A549 (cell line): ENCODE results near the gene CD5L. TPM values are rescaled to one million over a fixed set of nuclear protein-coding genes. Genes with fewer than 3 reads are reported as not detected.

Experiments
- ATAC-seq, 2 experiments: fragments of 200-7000 bp in 1 of 2; fragments of >200 bp in 1 of 2; cut with Nextera tagmentation in 1 of 2; cut with Tn5 transposase in 1 of 2; 3 replicates each; pipeline versions ENCODE4 v1.8.0 to v1.9.1; 2018 to 2020; ENCODE audit warnings: mild to moderate bottlenecking in 1 of 2, moderate library complexity in 1 of 2
- CTCF ChIA-PET: fragments of 300-600 bp; sonication (Branson Sonifier 250); formaldehyde crosslinking; extraction: SDS; loops from one replicate; lab custom pipeline; 2021; ENCODE audit warnings: antibody characterized with exemption, inconsistent platforms; lab: Yijun Ruan, JAX
- POLR2A ChIA-PET: fragments of 350-600 bp; formaldehyde crosslinking; extraction: SDS; loops from one replicate; lab custom pipeline; 2021; ENCODE audit warnings: antibody characterized with exemption, inconsistent platforms; lab: Yijun Ruan, JAX
- DNase-seq, 2 experiments: peaks; one replicate each; pipeline versions ENCODE4 v3.0.0 to v3.0.0-alpha.2; 2011 to 2016; ENCODE audit warnings: low read depth in 1 of 2, low spot score in 1 of 2
- FAIRE-seq: peaks from 2 replicates; lab custom pipeline; 2011; peaks lifted over from hg19 to GRCh38; lab: Jason Lieb, UNC
- H3K27ac ChIP-seq, 2 experiments: fragments of >200 bp; sonication (Bioruptor Twin); formaldehyde crosslinking; 3 replicates each; pipeline ENCODE4 v1.5.1; 2016 to 2017
- H3K4me1 ChIP-seq: fragments of >200 bp; sonication (Bioruptor Twin); formaldehyde crosslinking; 3 replicates; pipeline ENCODE4 v1.6.1; 2016
- H3K4me2 ChIP-seq: fragments of >200 bp; sonication (Bioruptor Twin); formaldehyde crosslinking; 3 replicates; pipeline ENCODE4 v1.6.1; 2016
- H3K4me3 ChIP-seq: fragments of >200 bp; sonication (Bioruptor Twin); formaldehyde crosslinking; 3 replicates; pipeline ENCODE4 v1.5.1; 2016
- H3K9me3 ChIP-seq: fragments of >200 bp; sonication (Bioruptor Twin); formaldehyde crosslinking; 3 replicates; pipeline ENCODE4 v1.6.1; 2016
- BHLHE40 ChIP-seq: IDR thresholded peaks from 2 replicates; pipeline ENCODE4 v1.6.1; 2012; ENCODE audit warnings: low read depth, low read length, inconsistent platforms
- ESRRA ChIP-seq: fragments of 150-350 bp; IDR thresholded peaks from 2 replicates; pipeline ENCODE4 v1.6.1; 2014; ENCODE audit warnings: mild to moderate bottlenecking, low read length, borderline replicate concordance
- FOSB ChIP-seq: fragments of 250-450 bp; sonication (Bioruptor Pico); IDR thresholded peaks from 2 replicates; pipeline ENCODE4 v1.5.0; 2020; ENCODE audit warnings: mild to moderate bottlenecking, moderate library complexity
- HOXA7 ChIP-seq: fragments of 250-450 bp; sonication (Bioruptor Pico); IDR thresholded peaks from 2 replicates; pipeline ENCODE4 v1.5.0; 2020; ENCODE audit warnings: mild to moderate bottlenecking, moderate library complexity
- HOXB5 ChIP-seq: fragments of 250-450 bp; sonication (Bioruptor Pico); IDR thresholded peaks from 2 replicates; pipeline ENCODE4 v1.5.0; 2020; ENCODE audit warnings: mild to moderate bottlenecking, moderate library complexity
- JUN ChIP-seq, 2 experiments: fragments of >200 bp; sonication (Bioruptor Twin); formaldehyde crosslinking; IDR thresholded peaks; 2 replicates in 1 of 2; 3 replicates in 1 of 2; pipeline ENCODE4 v1.6.1; 2016 to 2017
- KDM5A ChIP-seq: fragments of 200-600 bp; sonication (generic); IDR thresholded peaks from 2 replicates; pipeline ENCODE4 v1.6.1; 2016; ENCODE audit warnings: antibody characterized with exemption, mild to moderate bottlenecking
- MAFK ChIP-seq: fragments of 450-650 bp; IDR thresholded peaks from 2 replicates; pipeline ENCODE4 v1.6.1; 2014; ENCODE audit not compliant: partially characterized antibody
- MYC ChIP-seq: IDR thresholded peaks from 2 replicates; pipeline ENCODE4 v1.6.1; 2012; ENCODE audit warnings: mild to moderate bottlenecking, inconsistent platforms, low read length, improper control_type of control experiment, borderline replicate concordance
- NPAS2 ChIP-seq: fragments of 250-450 bp; sonication (Bioruptor Pico); IDR thresholded peaks from 2 replicates; pipeline ENCODE4 v1.8.0; 2022; ENCODE audit warnings: mild to moderate bottlenecking, moderate library complexity, borderline replicate concordance
- RNF2 ChIP-seq: fragments of 200-600 bp; sonication (generic); IDR thresholded peaks from 2 replicates; pipeline ENCODE4 v1.6.1; 2016; ENCODE audit warnings: low read depth, mild to moderate bottlenecking, antibody characterized with exemption, moderate library complexity, borderline replicate concordance
- SREBF2 ChIP-seq: fragments of 450-650 bp; IDR thresholded peaks from 2 replicates; pipeline ENCODE4 v1.6.1; 2014; ENCODE audit warnings: mild to moderate bottlenecking, moderate library complexity
- ZC3H11A ChIP-seq: fragments of 450-650 bp; IDR thresholded peaks from 2 replicates; pipeline ENCODE4 v1.6.1; 2014; ENCODE audit warnings: antibody characterized with exemption, mild to moderate bottlenecking
- ZFP36 ChIP-seq: fragments of 450-650 bp; IDR thresholded peaks from 2 replicates; pipeline ENCODE4 v1.6.1; 2014; ENCODE audit warnings: borderline replicate concordance; ENCODE audit not compliant: partially characterized antibody
- WGBS: methylation state at CpG from one replicate; pipeline ENCODE4 v1.1.6; 2017; ENCODE audit errors: missing lambda C conversion rate; 5-methylcytosine and 5-hydroxymethylcytosine counted together
- polyA plus RNA-seq, 4 experiments: library from polyadenylated mRNA; depleted of rRNA in 3 of 4; stranded (reverse); fragments of >200 nt; fragmentation: RNase III in 1 of 4; extraction: RNeasy Plus Mini Kit Qiagen cat#74134 plus additional on column Dnase treatment in 1 of 4; gene quantifications; 2 replicates in 3 of 4; 3 replicates in 1 of 4; pipeline ENCODE4 v1.2.3, GENCODE V29; 2011 to 2017
- TF ChIP-seq, protein P1 (sequence below): IDR thresholded peaks from 2 replicates; pipeline ENCODE4 v1.6.1; 2012
- TF ChIP-seq, protein P2 (sequence below): IDR thresholded peaks from 2 replicates; pipeline ENCODE4 v1.6.1; 2012
- TF ChIP-seq, protein P3 (sequence below): fragments of >200 bp; sonication (Bioruptor Twin); formaldehyde crosslinking; IDR thresholded peaks from 3 replicates; pipeline ENCODE4 v1.6.1; 2016
- TF ChIP-seq, protein P4 (sequence below): fragments of 150-350 bp; IDR thresholded peaks from 2 replicates; pipeline ENCODE4 v1.6.1; 2014; ENCODE audit warnings: low read depth, mild to moderate bottlenecking, low read length
- TF ChIP-seq, protein P5 (sequence below): fragments of >200 bp; sonication (Bioruptor Twin); formaldehyde crosslinking; IDR thresholded peaks from 3 replicates; pipeline ENCODE4 v1.5.1; 2016

The CD5L gene
- polyA plus RNA-seq, 2 of the 4 experiments (the other 2 are of a cell fraction) = not detected

DNA sequence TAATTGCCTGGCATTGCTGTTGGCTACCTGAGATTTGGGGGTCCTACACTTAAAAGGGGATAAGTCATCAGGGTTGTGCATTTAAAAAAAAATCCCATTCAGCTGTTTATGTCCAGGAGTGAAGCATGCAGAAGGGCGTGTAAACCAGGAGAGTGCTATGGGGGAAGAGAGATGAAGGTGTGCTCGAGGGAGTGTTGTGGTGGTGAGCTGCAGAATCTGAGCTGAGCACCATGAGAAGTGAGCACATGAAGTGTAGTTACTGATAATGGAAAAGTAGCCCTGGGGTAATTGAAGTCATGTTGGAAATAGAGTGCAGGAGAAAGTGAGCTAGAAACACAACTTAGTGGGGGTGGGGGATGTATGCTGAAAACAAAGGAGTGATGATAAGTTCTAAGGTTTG, 22.4 kb downstream of the CD5L start:
- DNase-seq (no peak), ATAC-seq (no peak), FAIRE-seq (no peak)
- POLR2A ChIA-PET = no interaction called here
- no peak overlapping the region for H3K4me2 ChIP-seq
- H3K4me3 ChIP-seq = no peak overlapping the region
- TF ChIP-seq, protein P1, sequence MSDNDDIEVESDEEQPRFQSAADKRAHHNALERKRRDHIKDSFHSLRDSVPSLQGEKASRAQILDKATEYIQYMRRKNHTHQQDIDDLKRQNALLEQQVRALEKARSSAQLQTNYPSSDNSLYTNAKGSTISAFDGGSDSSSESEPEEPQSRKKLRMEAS = no peak
- TF ChIP-seq RNF2 = no peak
- no peak for TF ChIP-seq ESRRA
- TF ChIP-seq, protein P2, sequence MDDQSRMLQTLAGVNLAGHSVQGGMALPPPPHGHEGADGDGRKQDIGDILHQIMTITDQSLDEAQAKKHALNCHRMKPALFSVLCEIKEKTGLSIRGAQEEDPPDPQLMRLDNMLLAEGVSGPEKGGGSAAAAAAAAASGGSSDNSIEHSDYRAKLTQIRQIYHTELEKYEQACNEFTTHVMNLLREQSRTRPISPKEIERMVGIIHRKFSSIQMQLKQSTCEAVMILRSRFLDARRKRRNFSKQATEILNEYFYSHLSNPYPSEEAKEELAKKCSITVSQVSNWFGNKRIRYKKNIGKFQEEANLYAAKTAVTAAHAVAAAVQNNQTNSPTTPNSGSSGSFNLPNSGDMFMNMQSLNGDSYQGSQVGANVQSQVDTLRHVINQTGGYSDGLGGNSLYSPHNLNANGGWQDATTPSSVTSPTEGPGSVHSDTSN = no peak
- TF ChIP-seq, protein P3, sequence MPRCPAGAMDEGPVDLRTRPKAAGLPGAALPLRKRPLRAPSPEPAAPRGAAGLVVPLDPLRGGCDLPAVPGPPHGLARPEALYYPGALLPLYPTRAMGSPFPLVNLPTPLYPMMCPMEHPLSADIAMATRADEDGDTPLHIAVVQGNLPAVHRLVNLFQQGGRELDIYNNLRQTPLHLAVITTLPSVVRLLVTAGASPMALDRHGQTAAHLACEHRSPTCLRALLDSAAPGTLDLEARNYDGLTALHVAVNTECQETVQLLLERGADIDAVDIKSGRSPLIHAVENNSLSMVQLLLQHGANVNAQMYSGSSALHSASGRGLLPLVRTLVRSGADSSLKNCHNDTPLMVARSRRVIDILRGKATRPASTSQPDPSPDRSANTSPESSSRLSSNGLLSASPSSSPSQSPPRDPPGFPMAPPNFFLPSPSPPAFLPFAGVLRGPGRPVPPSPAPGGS = no peak
- TF ChIP-seq ZC3H11A = no peak
- TF ChIP-seq, protein P4, sequence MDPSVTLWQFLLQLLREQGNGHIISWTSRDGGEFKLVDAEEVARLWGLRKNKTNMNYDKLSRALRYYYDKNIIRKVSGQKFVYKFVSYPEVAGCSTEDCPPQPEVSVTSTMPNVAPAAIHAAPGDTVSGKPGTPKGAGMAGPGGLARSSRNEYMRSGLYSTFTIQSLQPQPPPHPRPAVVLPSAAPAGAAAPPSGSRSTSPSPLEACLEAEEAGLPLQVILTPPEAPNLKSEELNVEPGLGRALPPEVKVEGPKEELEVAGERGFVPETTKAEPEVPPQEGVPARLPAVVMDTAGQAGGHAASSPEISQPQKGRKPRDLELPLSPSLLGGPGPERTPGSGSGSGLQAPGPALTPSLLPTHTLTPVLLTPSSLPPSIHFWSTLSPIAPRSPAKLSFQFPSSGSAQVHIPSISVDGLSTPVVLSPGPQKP = no peak
- TF ChIP-seq ZFP36 = no peak
- TF ChIP-seq, all 56 proteins: peak for 0
- Histone ChIP-seq H3K27ac (no peak overlapping the region), H3K9me3 (no peaks in the 10 kb centered on the region), H3K4me1 (no peaks in the 10 kb centered on the region)
- WGBS = 2% methylated on average over 2 of the region's 2 CpGs
- CTCF ChIA-PET = no interaction called here

DNA sequence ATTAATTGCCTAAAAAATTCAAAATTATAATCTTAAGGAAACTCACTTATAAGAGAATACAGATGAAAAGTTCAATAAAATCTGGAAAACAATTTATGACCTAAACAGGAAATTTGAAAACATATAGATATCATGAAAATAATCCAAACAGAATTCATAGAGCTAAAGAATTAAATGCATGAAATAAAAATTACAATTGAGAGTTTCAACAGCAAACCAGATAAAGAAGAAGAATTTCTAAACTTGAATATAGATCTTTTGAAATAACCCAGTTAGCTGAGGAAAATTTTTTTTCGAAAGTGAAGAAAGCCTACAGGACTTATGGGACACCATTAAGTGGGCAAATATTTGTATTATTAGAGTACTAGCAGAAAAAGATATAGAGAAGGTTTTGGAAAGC, 28.3 kb downstream of the CD5L start:
- DNase-seq (no peak), ATAC-seq (no peak), FAIRE-seq (no peak)
- ChIA-PET CTCF (no interaction called here), POLR2A (no interaction called here)
- WGBS = 2% methylated on average over 1 of the region's 1 CpG
- H3K27ac ChIP-seq = no peak overlapping the region
- H3K9me3 ChIP-seq = 0 out of 3 replicates have a peak, but pooled peaks cover 2% of the 10 kb centered on the region
- no peak overlapping the region for H3K4me2 ChIP-seq
- TF ChIP-seq MAFK = no peak
- no peak for TF ChIP-seq NPAS2 (CRISPR knock-in tag)
- no peak for TF ChIP-seq HOXA7 (CRISPR knock-in tag)
- TF ChIP-seq MYC = no peak
- TF ChIP-seq SREBF2 = no peak
- TF ChIP-seq BHLHE40 = no peak
- TF ChIP-seq, protein P5, sequence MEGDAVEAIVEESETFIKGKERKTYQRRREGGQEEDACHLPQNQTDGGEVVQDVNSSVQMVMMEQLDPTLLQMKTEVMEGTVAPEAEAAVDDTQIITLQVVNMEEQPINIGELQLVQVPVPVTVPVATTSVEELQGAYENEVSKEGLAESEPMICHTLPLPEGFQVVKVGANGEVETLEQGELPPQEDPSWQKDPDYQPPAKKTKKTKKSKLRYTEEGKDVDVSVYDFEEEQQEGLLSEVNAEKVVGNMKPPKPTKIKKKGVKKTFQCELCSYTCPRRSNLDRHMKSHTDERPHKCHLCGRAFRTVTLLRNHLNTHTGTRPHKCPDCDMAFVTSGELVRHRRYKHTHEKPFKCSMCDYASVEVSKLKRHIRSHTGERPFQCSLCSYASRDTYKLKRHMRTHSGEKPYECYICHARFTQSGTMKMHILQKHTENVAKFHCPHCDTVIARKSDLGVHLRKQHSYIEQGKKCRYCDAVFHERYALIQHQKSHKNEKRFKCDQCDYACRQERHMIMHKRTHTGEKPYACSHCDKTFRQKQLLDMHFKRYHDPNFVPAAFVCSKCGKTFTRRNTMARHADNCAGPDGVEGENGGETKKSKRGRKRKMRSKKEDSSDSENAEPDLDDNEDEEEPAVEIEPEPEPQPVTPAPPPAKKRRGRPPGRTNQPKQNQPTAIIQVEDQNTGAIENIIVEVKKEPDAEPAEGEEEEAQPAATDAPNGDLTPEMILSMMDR = no peak
- TF ChIP-seq FOSB = no peak
- TF ChIP-seq KDM5A = no peak
- no peak for TF ChIP-seq HOXB5
- TF ChIP-seq JUN (IDR thresholded peaks at IDR 0.05) = no peak
- H3K4me3 ChIP-seq = no peak overlapping the region
- H3K4me1 ChIP-seq = no peaks in the 10 kb centered on the region
